ENCODE data around the gene CD2BP2. TPM values are rescaled to one million over a fixed set of nuclear protein-coding genes. Genes with fewer than 3 reads are reported as not detected.

CD2BP2 gene
- total RNA-seq, 1 donor from 2014 or later, result 34.1 TPM

GRCh38 chr16:30380072-30380802, 25.1 kb upstream of the CD2BP2 start:
- DNase-seq (no peak), ATAC-seq (ENCODE audit: poor library complexity) (no peak)
- intact Hi-C loops (cut with DNase I), result no loop called here

- DNase-seq, result no peak
- no peak for ATAC-seq (ENCODE audit: poor library complexity)
- intact Hi-C loops (cut with DNase I), result no loop called here
These were observed 24.2 kb upstream of the CD2BP2 start for GRCh38 chr16:30379158-30379783.

GRCh38 chr16:30378236-30379157, 23.4 kb upstream of the CD2BP2 start:
- DNase-seq (peak; percentile 99), ATAC-seq (ENCODE audit: poor library complexity) (peak; percentile 97)
- intact Hi-C loops (cut with DNase I), result no loop called here

- intact Hi-C loops (cut with DNase I), result no loop called here
- DNase-seq (peak; percentile 99), ATAC-seq (ENCODE audit: poor library complexity) (peak; percentile 84)
These were observed 22.7 kb upstream of the CD2BP2 start for GRCh38 chr16:30377812-30378235.

- intact Hi-C loops (cut with DNase I), result no loop called here
- DNase-seq, result no peak
- no peak for ATAC-seq (ENCODE audit: poor library complexity)
These were observed 22.1 kb upstream of the CD2BP2 start for GRCh38 chr16:30377050-30377811.

- no peak for DNase-seq
- intact Hi-C loops (cut with DNase I), result no loop called here
These were observed 21.4 kb upstream of the CD2BP2 start for GRCh38 chr16:30376461-30376902.

GRCh38 chr16:30375864-30376263, 20.8 kb upstream of the CD2BP2 start:
- intact Hi-C loops (cut with DNase I), result no loop called here
- DNase-seq (no peak), ATAC-seq (ENCODE audit: poor library complexity) (no peak)

More at GRCh38 chr16:30376461-30376902, 21.4 kb upstream of the CD2BP2 start:
- no peak for ATAC-seq (ENCODE audit: poor library complexity)

GRCh38 chr16:30374538-30374937, 19.4 kb upstream of the CD2BP2 start, which contains the start of gene MYL11:
Gene MYL11 (plus strand): TSS chr16:30374802. CDS start chr16:30374858, 56 bp downstream.
- no peak for DNase-seq

GRCh38 chr16:30372725-30373124, 17.6 kb upstream of the CD2BP2 start:
- ATAC-seq (ENCODE audit: poor library complexity), result no peak
- DNase-seq, result no peak
- intact Hi-C loops (cut with DNase I), result no loop called here

More at GRCh38 chr16:30374538-30374937, 19.4 kb upstream of the CD2BP2 start, which contains the start of gene MYL11:
- intact Hi-C loops (cut with DNase I), result no loop called here
- ATAC-seq (ENCODE audit: poor library complexity), result no peak

GRCh38 chr16:30372038-30372712, 17.1 kb upstream of the CD2BP2 start:
- no peak for DNase-seq
- intact Hi-C loops (cut with DNase I), result no loop called here
- no peak for ATAC-seq (ENCODE audit: poor library complexity)

- intact Hi-C loops (cut with DNase I), result no loop called here
- no peak for ATAC-seq (ENCODE audit: poor library complexity)
- no peak for DNase-seq
These were observed 16.2 kb upstream of the CD2BP2 start for GRCh38 chr16:30371248-30371816.

- DNase-seq (peak; percentile 97), ATAC-seq (ENCODE audit: poor library complexity) (peak; percentile 88)
- intact Hi-C loops (cut with DNase I), result no loop called here
These were observed 15.5 kb upstream of the CD2BP2 start, which contains the start of gene TBC1D10B for GRCh38 chr16:30370456-30371247. Gene TBC1D10B (minus strand): TSS chr16:30370494. CDS start chr16:30370183, 311 bp downstream.

- ATAC-seq (ENCODE audit: poor library complexity) (no peak), DNase-seq (no peak)
- intact Hi-C loops (cut with DNase I), result no loop called here
These were observed 14.9 kb upstream of the CD2BP2 start for GRCh38 chr16:30369938-30370455.

- DNase-seq (no peak), ATAC-seq (ENCODE audit: poor library complexity) (no peak)
- intact Hi-C loops (cut with DNase I), result no loop called here
These were observed 14.2 kb upstream of the CD2BP2 start for GRCh38 chr16:30369091-30369937.

- ATAC-seq (ENCODE audit: poor library complexity), result no peak
- intact Hi-C loops (cut with DNase I), result no loop called here
- no peak for DNase-seq
These were observed 13.6 kb upstream of the CD2BP2 start for GRCh38 chr16:30368792-30369090.

Measured in Right ventricle myocardium superior (tissue), 1 donor.